Neural cell (in vitro differentiated cells): ENCODE data around the gene PREP. TPM values are rescaled to one million over a fixed set of nuclear protein-coding genes. Genes with fewer than 3 reads are reported as not detected.

Experiments used
- H2AFZ ChIP-seq: fragments of 200-600, 300-800 bp; sonication (generic), shearing (Covaris generic); 2 replicates; pipeline ENCODE4 v1.6.0; 2014; ENCODE audit warnings: low read depth, mild to moderate bottlenecking, antibody characterized with exemption, low read length, moderate library complexity
- H3F3A ChIP-seq: fragments of 200-600 bp; shearing (Covaris generic); 2 replicates; pipeline ENCODE4 v1.6.1; 2016; ENCODE audit warnings: mild to moderate bottlenecking, moderate library complexity, mixed read lengths, antibody characterized with exemption, low read length; ENCODE audit not compliant: insufficient read depth, poor library complexity, severe bottlenecking
- H3K27ac ChIP-seq: fragments of 200-600, 300-800 bp; sonication (generic), shearing (Covaris generic); 2 replicates; pipeline ENCODE4 v1.5.1; 2014; ENCODE audit warnings: mild to moderate bottlenecking, low read length, moderate library complexity
- H3K27me3 ChIP-seq: fragments of 300-800, 200-600 bp; sonication (generic), shearing (Covaris generic); 2 replicates; pipeline ENCODE4 v1.6.0; 2014; ENCODE audit warnings: mild to moderate bottlenecking, low read depth, low read length, moderate library complexity; ENCODE audit not compliant: insufficient read depth
- H3K36me3 ChIP-seq: fragments of 300-800, 200-600 bp; sonication (generic), shearing (Covaris generic); 2 replicates; pipeline ENCODE4 v1.5.1; 2014; ENCODE audit warnings: mild to moderate bottlenecking, antibody characterized with exemption, low read length, moderate library complexity; ENCODE audit not compliant: insufficient read depth
- H3K4me2 ChIP-seq: fragments of 300-800, 200-600 bp; sonication (generic), shearing (Covaris generic); 2 replicates; pipeline ENCODE4 v1.6.0; 2014; ENCODE audit warnings: mild to moderate bottlenecking, low read length
- H3K4me3 ChIP-seq: fragments of 300-800, 200-600 bp; sonication (generic), shearing (Covaris generic); 2 replicates; pipeline ENCODE4 v1.5.1; 2014; ENCODE audit warnings: mild to moderate bottlenecking, low read length, moderate library complexity
- H3K79me2 ChIP-seq: fragments of 200-600 bp; shearing (Covaris generic); replicated peaks from 2 replicates; pipeline ENCODE4 v1.6.0; 2014; ENCODE audit warnings: mild to moderate bottlenecking, low read length, moderate library complexity; ENCODE audit not compliant: insufficient read depth
- H3K9ac ChIP-seq: fragments of 300-800, 200-600 bp; sonication (generic), shearing (Covaris generic); 2 replicates; pipeline ENCODE4 v1.6.1; 2016; ENCODE audit warnings: mild to moderate bottlenecking, low read length, mixed read lengths
- H3K9me2 ChIP-seq: fragments of 200-600 bp; shearing (Covaris generic); 2 replicates; pipeline ENCODE4 v1.6.1; 2016; ENCODE audit warnings: mild to moderate bottlenecking, low read length, mixed read lengths; ENCODE audit not compliant: insufficient read depth
- H3K9me3 ChIP-seq: fragments of 200-600, 300-800 bp; sonication (generic), shearing (Covaris generic); 2 replicates; pipeline ENCODE4 v1.6.1; 2016; ENCODE audit warnings: mild to moderate bottlenecking, mixed run types, low read length, moderate library complexity, mixed read lengths
- H4K20me1 ChIP-seq: fragments of 200-600 bp; shearing (Covaris generic); 2 replicates; pipeline ENCODE4 v1.6.1; 2016; ENCODE audit warnings: mild to moderate bottlenecking, mixed run types; ENCODE audit not compliant: insufficient read depth
- CTCF ChIP-seq: fragments of 450-650 bp; IDR thresholded peaks from 2 replicates; pipeline ENCODE4 v1.5.1; 2014; ENCODE audit warnings: antibody characterized with exemption, mild to moderate bottlenecking, moderate library complexity; ENCODE audit not compliant: poor library complexity, severe bottlenecking
- EP300 ChIP-seq: fragments of 450-650 bp; conservative IDR thresholded peaks from 2 replicates; pipeline ENCODE4 v1.6.1; 2014; ENCODE audit warnings: antibody characterized with exemption, mild to moderate bottlenecking, moderate library complexity; ENCODE audit not compliant: poor library complexity, severe bottlenecking
- EZH2 ChIP-seq: fragments of 200-600, 300-800 bp; shearing (Covaris generic), sonication (generic); IDR thresholded peaks from 2 replicates; pipeline ENCODE4 v1.6.1; 2014; ENCODE audit warnings: antibody characterized with exemption, low read length, borderline replicate concordance, mild to moderate bottlenecking; ENCODE audit not compliant: insufficient read depth, poor library complexity, severe bottlenecking
- MXI1 ChIP-seq: fragments of 450-650 bp; conservative IDR thresholded peaks from 2 replicates; pipeline ENCODE4 v1.6.1; 2014; ENCODE audit warnings: antibody characterized with exemption, mild to moderate bottlenecking; ENCODE audit not compliant: poor library complexity, severe bottlenecking
- POLR2AphosphoS5 ChIP-seq: IDR thresholded peaks from 2 replicates; pipeline ENCODE4 v1.6.1; 2012
- RAD21 ChIP-seq: fragments of 450-650 bp; conservative IDR thresholded peaks from 2 replicates; pipeline ENCODE4 v1.6.1; 2014; ENCODE audit warnings: antibody characterized with exemption, mild to moderate bottlenecking, moderate library complexity
- REST ChIP-seq: IDR thresholded peaks from 2 replicates; pipeline ENCODE4 v1.6.1; 2012; ENCODE audit warnings: borderline replicate concordance
- SMC3 ChIP-seq: fragments of 450-650 bp; conservative IDR thresholded peaks from 2 replicates; pipeline ENCODE4 v1.6.1; 2014; ENCODE audit warnings: antibody characterized with exemption, mild to moderate bottlenecking, moderate library complexity; ENCODE audit not compliant: poor library complexity
- TAF1 ChIP-seq: IDR thresholded peaks from 2 replicates; pipeline ENCODE4 v1.6.1; 2012; ENCODE audit warnings: low read depth
- polyA plus RNA-seq: library from polyadenylated mRNA; depleted of rRNA; stranded (reverse); fragments of >200 nt; gene quantifications from 2 replicates; pipeline ENCODE4 v1.2.3, GENCODE V29; 2014

Gene PREP
- polyA plus RNA-seq, 1 donor from 2014 or later = 24.5 TPM

- Histone ChIP-seq H3F3A (no peaks in the 10 kb centered on the region), H3K4me3 (no peak overlapping the region), H3K4me2 (no peak overlapping the region), H3K9me3 (no peaks in the 10 kb centered on the region), H3K27me3 (no peaks in the 10 kb centered on the region), H3K36me3 (peaks cover 15% of the 10 kb centered on the region), H2AFZ (no peak overlapping the region), H3K27ac (no peak overlapping the region), H3K79me2 (no peaks in the 10 kb centered on the region), H3K9ac (no peak overlapping the region), H3K9me2 (no peaks in the 10 kb centered on the region), H4K20me1 (no peaks in the 10 kb centered on the region)
- TF ChIP-seq REST = no peak
- no peak for TF ChIP-seq SMC3
- TF ChIP-seq RAD21 = no peak
- no peak for TF ChIP-seq CTCF
- TF ChIP-seq EZH2 = no peak
- TF ChIP-seq POLR2AphosphoS5 = no peak
- no peak for TF ChIP-seq TAF1
- no peak for TF ChIP-seq MXI1
- no peak for TF ChIP-seq EP300
Measured at GRCh38 chr6:105373481-105373880, 29.4 kb downstream of the PREP start.

GRCh38 chr6:105372849-105373182, 30.1 kb downstream of the PREP start:
- Histone ChIP-seq H3K9ac (no peak overlapping the region), H3K36me3 (peaks cover 15% of the 10 kb centered on the region)
- TF ChIP-seq TAF1 (no peak), MXI1 (no peak), EZH2 (no peak), EP300 (no peak), CTCF (no peak), RAD21 (no peak), POLR2AphosphoS5 (no peak)

More at GRCh38 chr6:105372849-105373182, 30.1 kb downstream of the PREP start:
- H3K27ac ChIP-seq = no peak overlapping the region
- no peaks in the 10 kb centered on the region for H4K20me1 ChIP-seq
- no peak overlapping the region for H3K4me2 ChIP-seq
- no peak overlapping the region for H2AFZ ChIP-seq
- no peaks in the 10 kb centered on the region for H3K9me3 ChIP-seq
- no peaks in the 10 kb centered on the region for H3K27me3 ChIP-seq
- no peaks in the 10 kb centered on the region for H3K79me2 ChIP-seq
- H3K9me2 ChIP-seq = no peaks in the 10 kb centered on the region
- H3K4me3 ChIP-seq = no peak overlapping the region
- no peaks in the 10 kb centered on the region for H3F3A ChIP-seq
